Endothelial cell of umbilical vein (primary cell): ENCODE data around the gene TRPM3. TPM values are rescaled to one million over a fixed set of nuclear protein-coding genes. Genes with fewer than 3 reads are reported as not detected.

ENCODE experiments used
- BruUV-seq: library from RNA; stranded (reverse); fragments of 400-500 nt; replicated peaks from 2 replicates; lab custom pipeline; 2021; lab: Mats Ljungman, UMichigan
- CTCF ChIA-PET: fragments of 300-600, 350-600 bp; sonication (Branson Sonifier 250); formaldehyde crosslinking; loops from one replicate; lab custom pipeline; 2021; ENCODE audit warnings: antibody characterized with exemption, inconsistent platforms; lab: Charles Lee
- POLR2A ChIA-PET: fragments of 300-600, 350-600 bp; sonication (Branson Sonifier 250); formaldehyde crosslinking; loops from one replicate; lab custom pipeline; 2021; ENCODE audit warnings: antibody characterized with exemption, inconsistent platforms; lab: Charles Lee
- DNase-seq: peaks from one replicate; pipeline ENCODE4 v3.0.0-alpha.2; 2011; ENCODE audit warnings: low read depth, low spot score
- FAIRE-seq: peaks from 2 replicates; lab custom pipeline; 2011; peaks lifted over from hg19 to GRCh38; lab: Jason Lieb, UNC
- H2AFZ ChIP-seq: 2 replicates; pipeline ENCODE4 v1.6.0; 2012; ENCODE audit warnings: low read depth, low read length, control low read depth, inconsistent platforms
- H3K27ac ChIP-seq: 2 replicates; pipeline ENCODE4 v1.5.1; 2011; ENCODE audit warnings: low read depth, mild to moderate bottlenecking, control low read depth, low read length, moderate library complexity; ENCODE audit not compliant: insufficient read depth
- H3K27me3 ChIP-seq, 2 experiments: 2 replicates each; pipeline versions ENCODE4 v1.6.0 to v1.6.1; 2011; ENCODE audit warnings: low read length in 2 of 2, mixed read lengths in 1 of 2; ENCODE audit not compliant: control insufficient read depth in 2 of 2, insufficient read depth in 2 of 2
- H3K36me3 ChIP-seq, 2 experiments: 2 replicates in 1 of 2; 3 replicates in 1 of 2; pipeline ENCODE4 v1.5.1; 2011; ENCODE audit warnings: low read length in 2 of 2, mild to moderate bottlenecking in 1 of 2, moderate library complexity in 1 of 2; ENCODE audit not compliant: control insufficient read depth in 2 of 2, insufficient read depth in 2 of 2; ENCODE audit errors: extremely low read depth in 1 of 2
- H3K4me1 ChIP-seq: 3 replicates; pipeline ENCODE4 v1.5.1; 2011; ENCODE audit warnings: mild to moderate bottlenecking, low read length; ENCODE audit not compliant: control insufficient read depth, insufficient read depth; ENCODE audit errors: extremely low read depth
- H3K4me2 ChIP-seq: 2 replicates; pipeline ENCODE4 v1.6.1; 2011; ENCODE audit warnings: low read length, control low read depth, mixed read lengths; ENCODE audit not compliant: insufficient read depth
- H3K4me3 ChIP-seq, 3 experiments: fragments of 200-600 bp in 1 of 3; sonication (generic), shearing (Covaris generic) in 1 of 3; replicated peaks in 1 of 3; 2 replicates each; pipeline ENCODE4 v1.5.1; 2011 to 2016; ENCODE audit warnings: control low read depth in 3 of 3, low read length in 3 of 3, mild to moderate bottlenecking in 2 of 3, inconsistent platforms in 1 of 3, low read depth in 1 of 3, moderate library complexity in 1 of 3; ENCODE audit not compliant: insufficient read depth in 1 of 3
- H3K79me2 ChIP-seq: 2 replicates; pipeline ENCODE4 v1.6.0; 2012; ENCODE audit warnings: low read length, inconsistent platforms; ENCODE audit not compliant: control insufficient read depth, insufficient read depth
- H3K9ac ChIP-seq: replicated peaks from 2 replicates; pipeline ENCODE3; 2011; ENCODE audit warnings: low read length, control low read depth; ENCODE audit not compliant: insufficient read depth; ENCODE audit errors: extremely low read depth
- H3K9me1 ChIP-seq: replicated peaks from 3 replicates; pipeline ENCODE4 v1.6.0; 2011; ENCODE audit warnings: mild to moderate bottlenecking, low read length; ENCODE audit not compliant: control insufficient read depth, insufficient read depth; ENCODE audit errors: extremely low read depth
- H3K9me3 ChIP-seq: replicated peaks from 2 replicates; pipeline ENCODE4 v1.5.1; 2012; ENCODE audit warnings: low read length, inconsistent platforms; ENCODE audit not compliant: control insufficient read depth, insufficient read depth
- H4K20me1 ChIP-seq: replicated peaks from 2 replicates; pipeline ENCODE3; 2011; ENCODE audit warnings: mild to moderate bottlenecking, low read length; ENCODE audit not compliant: control insufficient read depth, insufficient read depth; ENCODE audit errors: extremely low read depth
- CTCF ChIP-seq, 2 donors: IDR thresholded peaks; 1 replicate in 1 of 2; 2 replicates in 1 of 2; pipeline ENCODE4 v1.5.1; 2011; ENCODE audit warnings: low read length in 2 of 2, mild to moderate bottlenecking in 2 of 2, moderate library complexity in 2 of 2, control low read depth in 1 of 2, inconsistent platforms in 1 of 2, low read depth in 1 of 2; ENCODE audit not compliant: insufficient read depth in 1 of 2; ENCODE audit errors: extremely low read depth in 1 of 2
- EZH2 ChIP-seq: IDR thresholded peaks from 2 replicates; pipeline ENCODE4 v1.6.1; 2012; ENCODE audit warnings: borderline replicate concordance, low read depth, mild to moderate bottlenecking, moderate library complexity, low read length, inconsistent platforms; ENCODE audit not compliant: severe bottlenecking
- FOS ChIP-seq: IDR thresholded peaks from 2 replicates; pipeline ENCODE4 v1.6.1; 2011; ENCODE audit warnings: mild to moderate bottlenecking, low read length, moderate library complexity, borderline replicate concordance; ENCODE audit not compliant: insufficient read depth
- GATA2 ChIP-seq: IDR thresholded peaks from 2 replicates; pipeline ENCODE4 v1.7.0; 2011; ENCODE audit warnings: low read depth, mild to moderate bottlenecking, moderate library complexity, mixed read lengths, low read length; ENCODE audit not compliant: insufficient read length, insufficient read depth
- JUN ChIP-seq: IDR thresholded peaks from 2 replicates; pipeline ENCODE4 v1.6.1; 2011; ENCODE audit warnings: borderline replicate concordance, low read depth; ENCODE audit not compliant: insufficient read length, insufficient read depth
- MAX ChIP-seq: IDR thresholded peaks from 2 replicates; pipeline ENCODE4 v1.6.1; 2011; ENCODE audit not compliant: insufficient read depth, insufficient read length
- MYC ChIP-seq: IDR thresholded peaks from one replicate; pipeline ENCODE4 v1.6.1; 2011; ENCODE audit warnings: mild to moderate bottlenecking, low read depth, low read length
- POLR2A ChIP-seq: IDR thresholded peaks from 2 replicates; pipeline ENCODE4 v1.6.1; 2012; ENCODE audit warnings: low read depth, mild to moderate bottlenecking, control low read depth, low read length
- POLR2AphosphoS5 ChIP-seq: IDR thresholded peaks from 2 replicates; pipeline ENCODE4 v1.6.1; 2012; ENCODE audit warnings: low read depth, mild to moderate bottlenecking, control low read depth, low read length, moderate library complexity; ENCODE audit not compliant: insufficient read depth
- dilution Hi-C: fragments of 300-500 bp; cut with MboI; formaldehyde crosslinking; loops from one replicate; pipeline ENCODE4 v1.15.0; 2019; ENCODE audit warnings: low sequenced_read_pairs; ENCODE audit not compliant: extremely low pct_ligation_motif_present
- intact Hi-C: fragments of 100-400 bp; cut with micrococcal nuclease; formaldehyde crosslinking; loops from one replicate; pipeline ENCODE4 v1.10.0; 2022
- polyA plus RNA-seq, 4 experiments: library from polyadenylated mRNA; depleted of rRNA in 3 of 4; stranded (reverse) in 3 of 4; unstranded in 1 of 4; fragments of >200 nt; gene quantifications; 2 replicates each; pipeline versions ENCODE4 v1.2.1 to v1.2.3, GENCODE V29; 2011 to 2012; ENCODE audit warnings: missing spikeins in 1 of 4
- total RNA-seq: library from RNA; stranded (reverse); gene quantifications from 2 replicates; pipeline ENCODE4 v1.2.3, GENCODE V29; 2021

The TRPM3 gene
- total and polyA plus RNA-seq, 2 donors (not counting 3 experiments of a cell fraction or from before 2014, with no cell fraction given), result 0.17 to 0.33 TPM

- FAIRE-seq (no peak), DNase-seq (no peak)
- Histone ChIP-seq H3K27me3 (no peaks in the 10 kb centered on the region), H3K4me3 (no peak overlapping the region), H3K4me1 (peaks cover 15% of the 10 kb centered on the region), H3K9me1 (no peaks in the 10 kb centered on the region), H2AFZ (no peak overlapping the region), H3K27ac (no peak overlapping the region), H3K9me3 (no peaks in the 10 kb centered on the region), H4K20me1 (no peaks in the 10 kb centered on the region), H3K4me2 (no peak overlapping the region), H3K79me2 (no peaks in the 10 kb centered on the region), H3K36me3 (no peaks in the 10 kb centered on the region), H3K9ac (no peak overlapping the region)
- no TSS peak for BruUV-seq
- ChIA-PET POLR2A (no interaction called here), CTCF (no interaction called here)
- intact Hi-C loops, result no loop called here
- dilution Hi-C loops, result no loop called here
- TF ChIP-seq JUN (no peak), FOS (no peak), EZH2 (no peak), POLR2AphosphoS5 (no peak), CTCF (IDR thresholded peaks at IDR 0.05; ENCODE audit: extremely low read depth in 1 of 2, insufficient read depth in 1 of 2, low read depth in 1 of 2, low read length in 2 of 2) (no peak), GATA2 (no peak), MAX (no peak), MYC (no peak), POLR2A (no peak)
These were observed 541.7 kb downstream of the TRPM3 start for GRCh38 chr9:70579686-70580085.
